Measurements from ENCODE around the gene AHCYL2.
"Not testable (repeated sequence)": the region's sequence is repeated elsewhere in the genome, so short reads cannot be mapped to it uniquely, and the experiment has no call there.

GRCh38 chr7:129476398-129476797, 251.6 kb downstream of the AHCYL2 start:
- TF ChIP-seq REST (IDR thresholded peaks at IDR 0.05; ENCODE audit: insufficient read depth in 1 of 2, low read depth in 2 of 2, low read length in 1 of 2); CTCF (IDR thresholded peaks at IDR 0.05); POLR2AphosphoS5 (IDR thresholded peaks at IDR 0.05; ENCODE audit: low read depth, low read length); SIN3A (IDR thresholded peaks at IDR 0.05; ENCODE audit: borderline replicate concordance, insufficient read depth, low read depth, low read length); TCF7L2 (IDR thresholded peaks at IDR 0.05; ENCODE audit: low read depth, low read length): not testable (repeated sequence)
